ENCODE results near the gene CPEB3. TPM values are rescaled to one million over a fixed set of nuclear protein-coding genes. Genes with fewer than 3 reads are reported as not detected.

The CPEB3 gene
- total RNA-seq, 1 donor from 2014 or later, result 8.0 TPM

DNA sequence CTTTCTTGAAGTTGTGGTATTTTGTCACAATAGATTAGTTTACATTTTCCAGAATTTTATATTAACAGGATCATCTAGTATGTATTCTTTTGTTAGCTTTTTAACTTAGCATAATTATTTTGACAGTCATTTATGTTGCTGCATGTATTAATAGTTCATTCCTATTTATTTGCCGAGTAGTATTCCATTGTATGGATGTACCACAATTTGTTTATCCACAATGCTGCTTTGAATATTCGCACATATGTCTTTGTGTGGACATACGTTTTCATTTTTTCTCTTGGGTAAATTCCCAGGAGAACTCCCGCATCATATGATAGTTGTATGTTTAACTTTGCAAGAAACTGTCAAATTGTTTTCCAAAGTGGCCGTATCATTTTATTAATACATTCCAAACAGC, 115.7 kb downstream of the CPEB3 start:
- Mint-ChIP-seq H3K36me3 (ENCODE audit: unreplicated experiment) (peaks cover 9% of the 10 kb centered on the region), H3K27ac (ENCODE audit: unreplicated experiment) (no peak overlapping the region), H3K27me3 (ENCODE audit: unreplicated experiment) (peaks cover 2% of the 10 kb centered on the region), H3K4me1 (ENCODE audit: low read depth, unreplicated experiment) (peaks cover 4% of the 10 kb centered on the region), H3K9me3 (ENCODE audit: unreplicated experiment) (peaks cover 1% of the 10 kb centered on the region), H3K4me3 (ENCODE audit: unreplicated experiment) (no peak overlapping the region)
- DNase-seq, result no peak
- TF ChIP-seq, protein P1, sequence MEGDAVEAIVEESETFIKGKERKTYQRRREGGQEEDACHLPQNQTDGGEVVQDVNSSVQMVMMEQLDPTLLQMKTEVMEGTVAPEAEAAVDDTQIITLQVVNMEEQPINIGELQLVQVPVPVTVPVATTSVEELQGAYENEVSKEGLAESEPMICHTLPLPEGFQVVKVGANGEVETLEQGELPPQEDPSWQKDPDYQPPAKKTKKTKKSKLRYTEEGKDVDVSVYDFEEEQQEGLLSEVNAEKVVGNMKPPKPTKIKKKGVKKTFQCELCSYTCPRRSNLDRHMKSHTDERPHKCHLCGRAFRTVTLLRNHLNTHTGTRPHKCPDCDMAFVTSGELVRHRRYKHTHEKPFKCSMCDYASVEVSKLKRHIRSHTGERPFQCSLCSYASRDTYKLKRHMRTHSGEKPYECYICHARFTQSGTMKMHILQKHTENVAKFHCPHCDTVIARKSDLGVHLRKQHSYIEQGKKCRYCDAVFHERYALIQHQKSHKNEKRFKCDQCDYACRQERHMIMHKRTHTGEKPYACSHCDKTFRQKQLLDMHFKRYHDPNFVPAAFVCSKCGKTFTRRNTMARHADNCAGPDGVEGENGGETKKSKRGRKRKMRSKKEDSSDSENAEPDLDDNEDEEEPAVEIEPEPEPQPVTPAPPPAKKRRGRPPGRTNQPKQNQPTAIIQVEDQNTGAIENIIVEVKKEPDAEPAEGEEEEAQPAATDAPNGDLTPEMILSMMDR (IDR thresholded peaks at IDR 0.05; ENCODE audit: partially characterized antibody, unreplicated experiment), result no peak

DNA sequence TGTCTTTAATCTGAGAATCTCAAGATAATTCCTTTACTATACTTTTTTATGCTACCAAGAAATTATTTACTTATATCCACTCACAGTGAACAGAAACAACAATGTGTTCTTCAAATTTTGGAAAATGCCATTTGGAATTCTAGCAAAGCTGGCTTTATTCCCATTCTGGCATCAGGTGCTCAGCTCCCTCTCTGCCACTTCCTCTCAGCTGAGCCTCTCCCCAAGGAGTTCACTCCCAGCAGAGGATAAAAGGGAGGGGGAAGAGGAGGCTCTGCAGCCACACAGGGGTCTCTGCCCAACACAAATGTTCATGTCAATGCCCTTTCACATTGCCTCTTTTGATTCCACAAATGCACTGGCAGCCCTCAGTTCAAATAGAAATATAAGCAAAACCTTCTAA, 116.9 kb downstream of the CPEB3 start:
- TF ChIP-seq, protein P1 (IDR thresholded peaks at IDR 0.05; ENCODE audit: partially characterized antibody, unreplicated experiment), result no peak
- DNase-seq, result peak; percentile 35
- H3K4me3 Mint-ChIP-seq (ENCODE audit: unreplicated experiment), result no peak overlapping the region
- H3K27ac Mint-ChIP-seq (ENCODE audit: unreplicated experiment), result no peak overlapping the region
- peaks cover 5% of the 10 kb centered on the region for H3K9me3 Mint-ChIP-seq (ENCODE audit: unreplicated experiment)
- H3K27me3 Mint-ChIP-seq (ENCODE audit: unreplicated experiment), result peaks cover 2% of the 10 kb centered on the region
- H3K4me1 Mint-ChIP-seq (ENCODE audit: low read depth, unreplicated experiment), result peaks cover 4% of the 10 kb centered on the region
- H3K36me3 Mint-ChIP-seq (ENCODE audit: unreplicated experiment), result peaks cover 13% of the 10 kb centered on the region

DNA sequence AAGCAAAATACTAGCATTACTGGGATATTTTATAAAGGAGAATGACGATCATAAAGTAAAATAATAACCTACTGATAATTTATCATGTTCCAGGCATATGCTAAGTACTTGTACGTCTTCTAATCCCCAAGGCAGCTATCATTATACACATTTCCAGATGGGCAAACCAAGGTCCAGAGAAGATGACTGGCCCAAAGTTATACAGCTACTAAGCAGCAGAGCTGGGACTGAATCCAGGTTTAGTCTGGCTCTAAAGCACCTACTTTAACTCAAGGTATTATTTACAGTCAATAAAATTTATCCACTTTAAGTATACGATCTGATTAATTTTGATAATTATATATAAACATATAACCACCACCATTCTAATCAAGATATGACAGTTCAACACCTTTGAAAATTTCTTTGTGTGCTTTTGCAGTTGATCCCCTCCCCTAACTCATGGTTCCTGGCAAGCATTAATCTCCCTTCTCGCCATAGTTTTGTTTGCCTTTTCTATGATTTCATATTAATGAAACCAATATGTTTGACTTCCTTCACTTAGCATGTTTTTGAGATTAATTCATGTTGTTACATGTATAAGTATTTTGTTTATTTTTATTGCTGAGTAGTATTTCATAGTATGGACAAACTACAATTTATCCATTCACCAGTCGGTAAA, 126.7 kb downstream of the CPEB3 start:
- Mint-ChIP-seq H3K27ac (ENCODE audit: unreplicated experiment) (no peak overlapping the region), H3K27me3 (ENCODE audit: unreplicated experiment) (no peaks in the 10 kb centered on the region), H3K9me3 (ENCODE audit: unreplicated experiment) (no peaks in the 10 kb centered on the region), H3K4me3 (ENCODE audit: unreplicated experiment) (no peak overlapping the region), H3K4me1 (ENCODE audit: low read depth, unreplicated experiment) (no peaks in the 10 kb centered on the region), H3K36me3 (ENCODE audit: unreplicated experiment) (peaks cover 13% of the 10 kb centered on the region)
- TF ChIP-seq, protein P1 (IDR thresholded peaks at IDR 0.05; ENCODE audit: partially characterized antibody, unreplicated experiment), result no peak
- no peak for DNase-seq

DNA sequence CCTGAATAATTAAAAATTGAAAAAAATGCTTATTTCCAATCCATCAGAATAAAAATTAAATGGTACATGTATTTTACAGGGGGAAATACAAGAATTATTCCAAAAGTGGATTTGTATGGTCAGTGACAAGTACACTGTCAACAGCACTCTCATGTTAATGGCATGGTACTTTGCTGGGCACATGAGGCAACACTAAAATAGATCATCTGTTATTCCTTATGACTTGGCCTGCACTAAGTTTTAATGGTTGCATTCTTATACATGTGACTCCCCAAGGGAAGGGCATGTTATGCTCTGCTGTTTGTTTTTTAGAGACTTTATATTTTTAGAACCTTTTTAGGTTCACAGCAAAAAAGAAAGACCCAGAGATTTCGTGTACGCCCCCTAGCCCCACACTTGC, 128.3 kb downstream of the CPEB3 start:
- H3K36me3 Mint-ChIP-seq (ENCODE audit: unreplicated experiment), result peaks cover 13% of the 10 kb centered on the region
- H3K9me3 Mint-ChIP-seq (ENCODE audit: unreplicated experiment), result no peaks in the 10 kb centered on the region
- H3K27me3 Mint-ChIP-seq (ENCODE audit: unreplicated experiment), result no peaks in the 10 kb centered on the region
- no peak overlapping the region for H3K4me3 Mint-ChIP-seq (ENCODE audit: unreplicated experiment)
- H3K27ac Mint-ChIP-seq (ENCODE audit: unreplicated experiment), result no peak overlapping the region
- DNase-seq, result no peak
- H3K4me1 Mint-ChIP-seq (ENCODE audit: low read depth, unreplicated experiment), result no peaks in the 10 kb centered on the region
- TF ChIP-seq, protein P1 (IDR thresholded peaks at IDR 0.05; ENCODE audit: partially characterized antibody, unreplicated experiment), result no peak

DNA sequence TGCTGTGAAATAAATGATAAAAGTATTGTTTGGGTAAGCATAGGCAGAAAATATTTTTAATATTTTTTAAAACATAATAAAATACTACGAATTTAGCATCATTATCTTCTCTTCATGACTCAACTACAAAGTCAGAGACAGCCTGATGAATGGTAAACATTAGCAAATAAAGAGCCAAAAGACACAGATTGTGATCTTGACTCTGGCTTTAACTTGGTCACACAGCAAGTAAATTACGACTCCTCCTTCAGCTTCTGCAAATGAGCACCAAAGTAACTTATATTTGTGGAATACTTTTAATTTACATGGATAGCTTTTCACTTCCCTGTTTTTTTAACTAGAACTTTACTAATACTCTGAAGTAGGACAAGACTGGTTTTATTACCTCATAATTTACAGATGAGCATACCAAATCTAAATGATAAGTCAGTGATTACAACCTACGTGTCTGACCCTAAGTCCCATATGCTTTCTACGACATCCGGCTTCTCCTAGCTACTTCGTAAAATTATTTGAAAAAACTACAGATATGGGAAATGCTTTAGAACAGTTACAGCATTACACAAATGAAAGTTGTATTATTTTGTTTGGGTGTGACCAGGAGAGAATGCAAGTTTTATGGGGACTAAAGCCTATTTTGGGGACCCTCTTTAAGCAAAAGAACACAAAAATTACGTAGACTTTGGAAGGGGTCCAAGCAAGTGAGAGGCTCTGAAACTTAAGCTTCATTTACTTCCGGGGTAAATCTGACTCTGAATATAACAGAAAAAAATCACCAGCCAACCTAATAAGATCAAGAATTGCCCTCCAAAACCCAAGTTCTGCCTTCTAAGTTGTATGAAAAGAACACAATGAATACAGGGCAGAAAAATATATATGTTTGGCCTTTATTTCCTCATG, 133.8 kb downstream of the CPEB3 start:
- Mint-ChIP-seq H3K4me1 (ENCODE audit: low read depth, unreplicated experiment) (peaks cover 5% of the 10 kb centered on the region), H3K27me3 (ENCODE audit: unreplicated experiment) (no peaks in the 10 kb centered on the region), H3K9me3 (ENCODE audit: unreplicated experiment) (no peaks in the 10 kb centered on the region), H3K4me3 (ENCODE audit: unreplicated experiment) (no peak overlapping the region), H3K36me3 (ENCODE audit: unreplicated experiment) (no peaks in the 10 kb centered on the region), H3K27ac (ENCODE audit: unreplicated experiment) (no peak overlapping the region)
- DNase-seq, result no peak
- TF ChIP-seq, protein P1 (IDR thresholded peaks at IDR 0.05; ENCODE audit: partially characterized antibody, unreplicated experiment), result no peak

All from glutamatergic neuron (in vitro differentiated cells).